DND-41 (cell line): ENCODE data around the gene ZNF10.

Experiments
- CTCF ChIP-seq: IDR thresholded peaks from 2 replicates; pipeline ENCODE4 v1.5.1; 2012; ENCODE audit warnings: borderline replicate concordance, low read length, moderate library complexity, mild to moderate bottlenecking; ENCODE audit not compliant: poor library complexity, severe bottlenecking; ENCODE audit errors: extremely low read depth
- EZH2 ChIP-seq: IDR thresholded peaks from 3 replicates; pipeline ENCODE4 v1.6.1; 2012; ENCODE audit warnings: borderline replicate concordance, low read depth, mild to moderate bottlenecking, moderate library complexity, low read length, inconsistent platforms; ENCODE audit not compliant: severe bottlenecking

GRCh38 chr12:133107121-133107520, 23.3 kb upstream of the ZNF10 start:
- TF ChIP-seq CTCF (no peak), EZH2 (no peak)
